HS-5 (cell line): ENCODE data around the gene BDKRB2.

Experiments
- DNase-seq: peaks from one replicate; pipeline ENCODE4 v3.0.0-alpha.2; 2012; ENCODE audit warnings: low read depth

The BDKRB2 gene

DNA sequence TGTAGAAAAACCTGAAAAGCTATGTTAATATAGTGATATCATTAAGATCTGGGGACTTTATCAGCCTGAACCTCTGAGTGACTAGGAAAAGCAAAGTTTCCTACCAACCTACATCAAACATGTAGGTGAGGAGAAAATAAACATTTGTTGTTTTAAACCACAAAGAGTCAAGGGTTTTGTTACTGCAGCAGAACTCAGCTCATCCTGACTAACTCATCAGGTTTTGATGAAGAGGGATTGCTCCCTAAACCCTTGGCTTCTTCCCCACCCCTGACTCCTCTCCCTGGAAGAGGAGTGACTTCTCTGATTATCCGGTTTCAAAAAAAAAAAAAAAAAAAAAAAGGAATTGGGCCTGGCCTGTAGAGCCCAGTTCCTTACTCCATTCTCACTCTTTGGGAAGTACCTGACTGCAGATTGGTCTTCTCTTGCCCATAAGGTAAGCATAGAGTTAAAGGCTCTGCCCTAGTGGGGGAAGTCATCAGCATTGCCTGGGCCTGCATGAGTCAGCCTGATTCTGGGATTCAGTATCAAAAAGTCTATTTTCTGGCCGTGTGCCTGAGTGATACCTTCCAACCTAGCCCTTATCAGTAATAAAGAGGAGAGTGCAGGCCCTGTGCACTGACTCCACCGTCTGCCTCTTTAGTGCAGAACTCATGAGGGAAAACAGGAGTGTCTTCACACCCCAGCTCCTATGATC lies 68.3 kb downstream of the BDKRB2 start:
- DNase-seq: no peak

DNA sequence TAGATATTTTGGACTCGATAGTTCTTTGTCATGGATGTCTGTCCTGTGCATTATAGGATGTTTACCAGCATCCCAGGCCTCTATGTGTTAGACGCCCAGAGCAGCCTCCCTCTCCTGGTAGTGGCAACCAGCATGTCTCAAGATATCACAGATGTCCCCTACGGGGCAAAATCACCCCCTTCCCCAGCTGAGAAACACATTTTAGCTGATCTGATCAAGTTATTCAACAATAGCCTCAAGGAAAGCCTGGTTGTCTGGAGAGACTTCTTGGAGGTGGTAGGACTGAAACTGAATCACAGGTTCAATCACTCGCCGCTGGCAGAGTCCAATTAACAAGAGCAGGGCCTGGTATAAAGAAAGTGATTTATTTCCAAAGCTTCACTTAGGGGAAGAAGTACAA lies 69.0 kb downstream of the BDKRB2 start:
- DNase-seq: no peak

- DNase-seq: no peak
These were observed 69.5 kb downstream of the BDKRB2 start for GRCh38 chr14:96274122-96274521.

GRCh38 chr14:96274543-96274942 lies 69.9 kb downstream of the BDKRB2 start:
- DNase-seq: no peak

DNA sequence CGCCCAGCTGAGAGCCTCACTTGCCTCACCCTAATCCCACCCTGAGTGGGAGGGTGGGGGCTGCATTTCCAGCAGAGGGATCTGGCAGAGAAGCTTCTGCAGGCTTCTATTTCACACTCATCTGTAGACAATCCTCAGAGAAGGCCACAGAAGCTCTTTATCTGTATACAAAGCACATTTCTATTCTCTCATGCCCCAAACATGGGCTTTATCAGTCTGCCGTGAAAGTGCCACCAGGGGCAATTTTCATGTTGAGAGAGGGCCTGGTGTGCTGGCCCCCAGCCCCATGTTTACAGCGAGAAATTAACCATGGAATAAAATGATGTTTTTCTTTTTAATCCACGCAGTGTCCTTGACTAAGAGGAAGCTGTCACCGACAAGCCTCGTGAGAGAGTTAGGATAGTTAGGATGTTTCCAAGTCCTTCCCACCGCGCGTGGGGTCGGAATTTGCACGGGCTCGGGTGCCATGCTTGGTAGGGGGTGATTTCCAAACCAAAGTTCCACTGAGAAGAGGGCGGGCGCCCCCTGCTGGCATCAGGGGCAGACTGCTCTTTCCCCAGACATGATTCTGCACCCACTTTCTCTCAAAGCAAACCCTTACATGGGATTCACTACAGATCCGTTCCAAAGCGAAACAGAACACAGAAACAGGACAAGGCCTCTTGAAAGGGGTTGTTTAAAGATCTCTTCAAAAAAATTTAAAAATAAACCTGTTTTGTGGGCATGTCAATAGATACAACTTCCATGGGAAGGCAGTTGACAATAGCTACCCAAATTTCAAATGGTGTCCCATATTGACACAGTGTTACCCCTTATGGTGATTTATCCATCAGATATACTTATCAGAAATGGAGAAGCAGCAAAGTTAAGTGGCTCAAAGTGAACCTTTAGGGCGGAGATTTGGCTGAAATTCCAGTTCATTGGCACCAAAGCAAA lies 70.8 kb downstream of the BDKRB2 start:
- DNase-seq: no peak

DNA sequence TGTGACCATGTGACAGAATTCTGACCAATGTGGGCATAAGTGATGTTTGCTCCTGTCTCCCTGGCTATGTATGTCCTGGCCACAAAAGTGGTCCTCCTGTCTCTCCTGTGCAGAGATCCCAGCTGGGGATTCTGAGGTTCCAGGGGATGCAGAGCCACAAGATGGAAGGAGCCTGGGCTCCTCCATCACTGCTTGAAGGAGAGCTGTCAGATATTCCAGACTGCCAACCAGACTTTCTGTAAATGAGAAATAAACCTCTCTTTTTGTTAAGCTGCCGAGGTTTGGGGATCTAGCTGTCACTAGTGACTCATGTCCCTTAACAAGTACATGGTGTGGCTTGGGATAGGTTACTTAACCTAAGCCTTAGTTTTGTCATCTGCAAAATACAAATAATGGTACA lies 73.3 kb downstream of the BDKRB2 start:
- no peak for DNase-seq

- DNase-seq: no peak
These were observed 74.9 kb downstream of the BDKRB2 start for GRCh38 chr14:96279564-96279963.

DNA sequence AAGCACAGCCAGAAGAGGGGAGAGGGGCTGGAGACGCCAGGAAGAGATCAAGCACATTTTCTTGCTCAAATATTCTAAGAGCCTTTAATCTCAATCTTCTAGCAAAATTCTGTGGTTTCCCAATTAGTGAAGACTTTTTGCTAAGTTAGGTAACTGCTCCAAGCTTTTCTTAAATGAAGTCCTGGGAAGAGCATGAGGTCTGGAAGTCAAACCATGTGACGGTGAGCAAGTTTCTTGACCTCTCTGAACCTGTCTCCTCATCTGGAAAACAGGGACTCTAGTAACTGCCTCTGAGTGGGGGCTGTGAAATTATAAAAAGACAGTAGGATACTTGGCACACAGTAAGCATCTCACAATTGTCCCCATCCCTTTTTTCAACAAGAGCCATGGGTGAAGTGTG lies 75.5 kb downstream of the BDKRB2 start:
- no peak for DNase-seq

DNA sequence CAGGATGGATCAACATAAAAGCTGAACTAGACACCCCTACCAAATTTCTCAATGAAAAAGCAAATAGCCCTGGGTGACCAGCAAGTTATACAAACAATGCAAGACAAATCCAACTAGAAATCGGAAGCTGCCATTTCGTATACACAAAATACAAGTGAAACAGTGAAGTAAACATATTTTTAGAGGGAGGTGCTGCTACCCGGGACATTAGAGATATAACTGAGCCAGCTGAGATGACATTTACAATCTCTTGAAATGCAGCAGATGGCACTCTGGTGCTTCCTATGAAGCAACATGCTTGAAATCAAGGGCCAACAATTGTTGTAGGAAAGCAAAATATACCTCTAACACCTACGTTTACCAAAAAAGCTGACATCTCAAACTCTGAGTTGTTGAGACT lies 76.8 kb downstream of the BDKRB2 start:
- no peak for DNase-seq

DNA sequence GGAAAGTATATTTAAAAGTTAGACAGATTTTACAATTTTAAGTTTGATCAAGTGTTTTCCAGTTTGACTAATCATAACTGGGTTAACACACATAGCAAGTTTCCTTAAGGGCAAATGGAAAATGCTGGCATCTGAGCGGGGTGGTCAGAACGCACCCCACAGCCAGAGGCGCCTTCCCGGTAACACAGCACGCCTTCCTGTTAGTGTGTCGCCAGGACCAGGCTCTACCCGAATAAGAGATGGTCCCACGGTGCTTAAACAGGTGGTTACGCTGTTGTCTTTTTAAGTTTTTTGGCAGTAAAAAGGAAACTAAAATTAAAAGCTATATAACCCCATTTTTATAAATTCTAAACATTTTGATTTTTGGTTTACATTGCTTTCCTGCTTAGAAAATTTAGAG lies 79.4 kb downstream of the BDKRB2 start:
- no peak for DNase-seq

DNA sequence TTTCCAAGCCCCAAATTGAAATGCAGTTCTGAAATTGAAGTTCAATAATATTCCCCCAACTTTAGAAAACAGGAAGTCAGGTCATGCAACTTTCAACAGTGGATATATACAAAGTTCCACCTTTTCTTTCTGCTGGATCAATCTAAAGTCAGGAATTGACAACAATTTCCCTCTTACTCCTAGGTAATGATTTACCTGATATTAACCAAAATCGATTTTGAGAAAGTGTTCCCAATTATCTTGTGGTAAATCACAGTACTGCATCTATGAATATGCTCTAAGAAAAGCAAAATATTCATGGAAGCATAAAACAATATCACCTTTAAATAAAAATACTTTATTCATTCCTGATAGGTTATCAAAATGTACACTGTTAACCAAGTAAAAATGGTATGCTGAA lies 79.8 kb downstream of the BDKRB2 start:
- no peak for DNase-seq

DNA sequence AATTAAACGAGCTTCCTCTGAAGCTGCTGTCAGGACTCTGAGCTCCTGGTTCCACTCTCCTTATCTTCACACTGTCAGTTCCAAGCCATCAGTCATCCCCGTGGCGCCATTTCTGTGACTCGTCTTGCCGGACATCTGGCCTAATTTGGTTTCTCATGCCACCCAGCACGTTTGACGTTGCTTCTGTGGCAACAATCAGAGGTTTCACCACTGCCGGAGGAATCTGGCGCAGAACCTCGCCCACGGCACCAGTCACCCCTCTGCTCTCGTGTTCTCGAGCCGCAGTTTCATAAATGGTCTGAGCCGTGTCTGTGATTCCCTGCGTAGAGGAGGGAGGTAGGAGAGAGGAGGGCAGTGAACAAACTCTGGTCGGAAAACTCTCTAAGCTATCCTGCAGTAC lies 81.0 kb downstream of the BDKRB2 start:
- DNase-seq: no peak

DNA sequence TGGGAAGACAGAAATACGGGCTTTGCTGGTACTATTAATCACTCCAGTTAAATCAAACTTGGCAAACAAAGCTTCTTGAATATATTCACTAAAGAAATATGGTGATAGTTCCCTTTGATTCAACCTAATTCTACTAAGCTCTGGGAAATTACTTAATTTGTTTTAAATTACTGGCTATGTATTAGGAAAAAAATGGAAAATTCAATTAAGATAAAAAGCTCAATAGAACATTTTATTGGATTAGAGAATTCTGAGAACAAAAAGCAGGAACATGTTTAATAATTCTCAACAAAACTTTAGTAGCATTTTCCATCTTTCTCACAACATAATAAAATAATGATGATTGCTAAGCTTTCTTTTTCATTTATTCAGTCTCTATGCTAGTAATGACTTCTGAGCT lies 81.6 kb downstream of the BDKRB2 start:
- no peak for DNase-seq

GRCh38 chr14:96287856-96288255 lies 83.2 kb downstream of the BDKRB2 start:
- no peak for DNase-seq
